PC-3 (cell line): Measurements from ENCODE around the gene LRRC31.

ENCODE experiments used
- EZH2 ChIP-seq: fragments of 300-600 bp; sonication (generic); IDR thresholded peaks from one replicate; pipeline ENCODE4 v1.6.1; 2017; ENCODE audit warnings: antibody characterized with exemption, mild to moderate bottlenecking, low read length; ENCODE audit not compliant: unreplicated experiment
- EZH2phosphoT487 ChIP-seq: fragments of 300-600 bp; sonication (generic); IDR thresholded peaks from 2 replicates; pipeline ENCODE4 v1.6.1; 2018; ENCODE audit warnings: mild to moderate bottlenecking, antibody characterized with exemption, low read length, borderline replicate concordance
- TF ChIP-seq, protein P1 (sequence below): fragments of 300-600 bp; sonication (generic); conservative IDR thresholded peaks from 2 replicates; pipeline ENCODE4 v1.5.1; 2017; ENCODE audit warnings: antibody characterized with exemption, low read depth, mild to moderate bottlenecking, low read length

DNA sequence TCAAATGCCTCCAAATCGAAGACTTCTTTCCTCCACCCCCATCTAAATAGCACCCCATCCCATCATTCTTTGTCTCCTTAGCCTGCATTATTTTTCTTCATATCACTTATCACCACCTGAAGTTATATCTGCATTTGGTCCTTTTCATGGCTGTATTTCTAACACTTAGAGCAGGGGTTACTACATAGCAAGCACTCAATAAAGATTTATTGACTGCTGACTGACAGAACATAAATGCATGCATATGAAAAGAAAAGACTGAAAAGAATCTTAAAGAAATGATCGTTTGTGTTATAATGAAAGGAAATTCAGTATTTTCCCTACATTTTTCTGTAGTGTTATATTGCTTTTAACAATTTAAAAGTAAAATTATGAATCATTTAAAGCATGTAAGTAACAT, 1.4 kb downstream of the LRRC31 start:
- TF ChIP-seq EZH2 (no peak), EZH2phosphoT487 (no peak)
- TF ChIP-seq, protein P1, sequence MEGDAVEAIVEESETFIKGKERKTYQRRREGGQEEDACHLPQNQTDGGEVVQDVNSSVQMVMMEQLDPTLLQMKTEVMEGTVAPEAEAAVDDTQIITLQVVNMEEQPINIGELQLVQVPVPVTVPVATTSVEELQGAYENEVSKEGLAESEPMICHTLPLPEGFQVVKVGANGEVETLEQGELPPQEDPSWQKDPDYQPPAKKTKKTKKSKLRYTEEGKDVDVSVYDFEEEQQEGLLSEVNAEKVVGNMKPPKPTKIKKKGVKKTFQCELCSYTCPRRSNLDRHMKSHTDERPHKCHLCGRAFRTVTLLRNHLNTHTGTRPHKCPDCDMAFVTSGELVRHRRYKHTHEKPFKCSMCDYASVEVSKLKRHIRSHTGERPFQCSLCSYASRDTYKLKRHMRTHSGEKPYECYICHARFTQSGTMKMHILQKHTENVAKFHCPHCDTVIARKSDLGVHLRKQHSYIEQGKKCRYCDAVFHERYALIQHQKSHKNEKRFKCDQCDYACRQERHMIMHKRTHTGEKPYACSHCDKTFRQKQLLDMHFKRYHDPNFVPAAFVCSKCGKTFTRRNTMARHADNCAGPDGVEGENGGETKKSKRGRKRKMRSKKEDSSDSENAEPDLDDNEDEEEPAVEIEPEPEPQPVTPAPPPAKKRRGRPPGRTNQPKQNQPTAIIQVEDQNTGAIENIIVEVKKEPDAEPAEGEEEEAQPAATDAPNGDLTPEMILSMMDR: no peak
